IPS DF 6.9 (cell line): ENCODE measurements around the gene SMAD7.

ENCODE experiments used
- DNase-seq: peaks from one replicate; pipeline ENCODE4 v3.0.0-alpha.2; 2013; ENCODE audit warnings: low read depth, low spot score
- H3K27ac ChIP-seq: one replicate; pipeline ENCODE4 v1.5.1; 2013; ENCODE audit warnings: low read length, control low read depth
- H3K27me3 ChIP-seq: 2 replicates; pipeline ENCODE4 v1.6.1; 2013; ENCODE audit warnings: mild to moderate bottlenecking, low read length; ENCODE audit not compliant: control insufficient read depth, insufficient read depth
- H3K36me3 ChIP-seq: 2 replicates; pipeline ENCODE4 v1.6.1; 2013; ENCODE audit warnings: low read length; ENCODE audit not compliant: control insufficient read depth, insufficient read depth
- H3K4me1 ChIP-seq: 2 replicates; pipeline ENCODE4 v1.6.1; 2013; ENCODE audit warnings: low read length; ENCODE audit not compliant: control insufficient read depth, insufficient read depth
- H3K4me3 ChIP-seq: 2 replicates; pipeline ENCODE4 v1.5.1; 2013; ENCODE audit warnings: mild to moderate bottlenecking, low read length
- H3K9me3 ChIP-seq: 2 replicates; pipeline ENCODE4 v1.6.1; 2013; ENCODE audit warnings: low read length, inconsistent platforms; ENCODE audit not compliant: control insufficient read depth, insufficient read depth
- WGBS: extraction: QIAGEN DNeasy Blood & Tissue Kit; methylation state at CpG from one replicate; pipeline ENCODE4 v1.1.7; 2013; ENCODE audit warnings: mixed read lengths, missing lambda C conversion rate; ENCODE audit not compliant: insufficient read length, insufficient coverage; 5-methylcytosine and 5-hydroxymethylcytosine counted together

The SMAD7 gene

GRCh38 chr18:48913775-48914174, 37.0 kb downstream of the SMAD7 start:
- Histone ChIP-seq H3K4me3 (no peak overlapping the region), H3K36me3 (no peaks in the 10 kb centered on the region), H3K27ac (no peak overlapping the region), H3K4me1 (peaks cover 2% of the 10 kb centered on the region), H3K9me3 (no peaks in the 10 kb centered on the region), H3K27me3 (no peaks in the 10 kb centered on the region)
- DNase-seq: no peak
- WGBS: no CpG with 5 or more reads among the region's 3 CpGs

GRCh38 chr18:48913201-48913600, 37.6 kb downstream of the SMAD7 start:
- WGBS: no CpG with 5 or more reads among the region's 5 CpGs
- no peak for DNase-seq
- no peak overlapping the region for H3K27ac ChIP-seq

GRCh38 chr18:48910972-48911545, 39.7 kb downstream of the SMAD7 start:
- H3K9me3 ChIP-seq: no peaks in the 10 kb centered on the region
- no CpG with 5 or more reads among the region's 17 CpGs for WGBS
- H3K27ac ChIP-seq: no peak overlapping the region
- H3K27me3 ChIP-seq: no peaks in the 10 kb centered on the region
- no peaks in the 10 kb centered on the region for H3K36me3 ChIP-seq
- H3K4me1 ChIP-seq: peaks cover 2% of the 10 kb centered on the region
- DNase-seq: no peak
- H3K4me3 ChIP-seq: no peak overlapping the region

More at GRCh38 chr18:48913201-48913600, 37.6 kb downstream of the SMAD7 start:
- no peaks in the 10 kb centered on the region for H3K27me3 ChIP-seq
- H3K4me3 ChIP-seq: no peak overlapping the region
- no peaks in the 10 kb centered on the region for H3K36me3 ChIP-seq
- H3K9me3 ChIP-seq: no peaks in the 10 kb centered on the region
- H3K4me1 ChIP-seq: peaks cover 2% of the 10 kb centered on the region

- Histone ChIP-seq H3K9me3 (no peaks in the 10 kb centered on the region), H3K4me3 (no peak overlapping the region), H3K4me1 (no peaks in the 10 kb centered on the region; the same call in 1 of the 2 replicates), H3K36me3 (no peaks in the 10 kb centered on the region), H3K27me3 (no peaks in the 10 kb centered on the region), H3K27ac (no peak overlapping the region)
- DNase-seq: no peak
- WGBS: no CpG with 5 or more reads among the region's 6 CpGs
Observed at GRCh38 chr18:48909721-48910120, 41.0 kb downstream of the SMAD7 start.

- no peaks in the 10 kb centered on the region for H3K27me3 ChIP-seq
- H3K9me3 ChIP-seq: no peaks in the 10 kb centered on the region
- no peak for DNase-seq
- no peak overlapping the region for H3K4me3 ChIP-seq
- H3K27ac ChIP-seq: no peak overlapping the region
- H3K36me3 ChIP-seq: no peaks in the 10 kb centered on the region
- H3K4me1 ChIP-seq: no peaks in the 10 kb centered on the region
- WGBS: no CpG with 5 or more reads among the region's 3 CpGs
Observed at GRCh38 chr18:48908916-48909315, 41.8 kb downstream of the SMAD7 start.

GRCh38 chr18:48905513-48905912, 45.3 kb downstream of the SMAD7 start:
- Histone ChIP-seq H3K27ac (no peak overlapping the region), H3K9me3 (no peaks in the 10 kb centered on the region), H3K4me1 (no peaks in the 10 kb centered on the region), H3K27me3 (no peaks in the 10 kb centered on the region), H3K4me3 (no peak overlapping the region), H3K36me3 (no peaks in the 10 kb centered on the region)
- no CpG with 5 or more reads among the region's 1 CpG for WGBS
- DNase-seq: no peak

- H3K27ac ChIP-seq: no peak overlapping the region
Observed at GRCh38 chr18:48904847-48905394, 45.8 kb downstream of the SMAD7 start.

GRCh38 chr18:48904091-48904490, 46.7 kb downstream of the SMAD7 start:
- Histone ChIP-seq H3K27ac (no peak overlapping the region), H3K4me1 (no peaks in the 10 kb centered on the region), H3K9me3 (no peaks in the 10 kb centered on the region), H3K27me3 (no peaks in the 10 kb centered on the region), H3K36me3 (no peaks in the 10 kb centered on the region), H3K4me3 (no peak overlapping the region)
- DNase-seq: no peak
- WGBS: no CpG with 5 or more reads among the region's 2 CpGs

More at GRCh38 chr18:48904847-48905394, 45.8 kb downstream of the SMAD7 start:
- no peaks in the 10 kb centered on the region for H3K27me3 ChIP-seq
- no CpG with 5 or more reads among the region's 3 CpGs for WGBS
- no peak overlapping the region for H3K4me3 ChIP-seq
- H3K36me3 ChIP-seq: no peaks in the 10 kb centered on the region
- no peaks in the 10 kb centered on the region for H3K4me1 ChIP-seq
- no peak for DNase-seq
- H3K9me3 ChIP-seq: no peaks in the 10 kb centered on the region

GRCh38 chr18:48902856-48903601, 47.7 kb downstream of the SMAD7 start:
- DNase-seq: no peak
- no peak overlapping the region for H3K27ac ChIP-seq
- WGBS: no CpG with 5 or more reads among the region's 8 CpGs
- no peaks in the 10 kb centered on the region for H3K36me3 ChIP-seq
- no peaks in the 10 kb centered on the region for H3K4me1 ChIP-seq
- no peak overlapping the region for H3K4me3 ChIP-seq
- H3K9me3 ChIP-seq: no peaks in the 10 kb centered on the region
- no peaks in the 10 kb centered on the region for H3K27me3 ChIP-seq

- no peaks in the 10 kb centered on the region for H3K9me3 ChIP-seq
- H3K27me3 ChIP-seq: no peaks in the 10 kb centered on the region
- H3K27ac ChIP-seq: no peak overlapping the region
- H3K4me1 ChIP-seq: no peaks in the 10 kb centered on the region
- no peaks in the 10 kb centered on the region for H3K36me3 ChIP-seq
- DNase-seq: no peak
- WGBS: no CpG with 5 or more reads among the region's 27 CpGs
- H3K4me3 ChIP-seq: no peak overlapping the region
Observed at GRCh38 chr18:48902023-48902855, 48.5 kb downstream of the SMAD7 start.
